ENCODE measurements around the gene LRRC25. TPM values are rescaled to one million over a fixed set of nuclear protein-coding genes. Genes with fewer than 3 reads are reported as not detected.
"Not testable (repeated sequence)": the region's sequence is repeated elsewhere in the genome, so short reads cannot be mapped to it uniquely, and the experiment has no call there.

The LRRC25 gene
- total RNA-seq, 1 donor from 2014 or later: not detected

DNA sequence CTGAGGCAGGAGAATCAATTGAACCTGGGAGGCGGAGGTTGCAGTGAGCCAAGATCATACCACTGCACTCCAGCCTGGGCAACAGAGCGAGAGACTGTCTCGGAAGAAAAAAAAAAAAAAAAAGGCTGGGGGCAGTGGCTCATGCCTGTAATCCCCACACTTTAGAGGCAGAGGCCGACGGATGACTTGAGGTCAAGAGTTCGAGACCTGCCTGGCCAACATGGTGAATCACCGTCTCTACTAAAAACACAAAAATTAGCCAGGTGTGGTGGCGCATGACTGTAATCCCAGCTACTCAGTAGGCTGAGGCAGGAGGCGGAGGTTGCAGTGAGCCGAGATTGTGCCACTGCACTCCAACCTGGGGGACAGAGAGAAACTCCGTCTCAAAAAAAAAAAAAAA lies 13.8 kb downstream of the LRRC25 start:
- intact Hi-C loops (cut with micrococcal nuclease): not testable (repeated sequence)

DNA sequence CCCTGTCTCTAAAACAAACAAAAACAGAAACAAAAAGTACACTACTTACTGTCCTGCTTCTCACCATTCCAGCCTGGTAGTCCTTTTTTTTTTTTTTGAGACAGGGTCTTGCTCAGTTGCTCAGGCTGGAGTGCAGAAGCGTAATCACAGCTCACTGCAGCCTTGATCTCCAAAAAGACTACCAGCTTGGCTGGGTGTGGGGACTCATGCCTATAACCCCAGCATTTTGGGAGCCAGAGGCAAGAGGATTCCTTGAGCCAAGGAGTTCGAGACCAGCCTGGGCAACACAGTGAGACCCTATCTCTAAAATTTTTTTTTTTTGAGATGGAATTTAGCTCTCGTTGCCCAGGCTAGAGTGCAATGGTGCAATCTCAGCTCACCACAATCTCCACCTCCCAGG lies 16.6 kb downstream of the LRRC25 start:
- intact Hi-C loops (cut with micrococcal nuclease): no loop called here

DNA sequence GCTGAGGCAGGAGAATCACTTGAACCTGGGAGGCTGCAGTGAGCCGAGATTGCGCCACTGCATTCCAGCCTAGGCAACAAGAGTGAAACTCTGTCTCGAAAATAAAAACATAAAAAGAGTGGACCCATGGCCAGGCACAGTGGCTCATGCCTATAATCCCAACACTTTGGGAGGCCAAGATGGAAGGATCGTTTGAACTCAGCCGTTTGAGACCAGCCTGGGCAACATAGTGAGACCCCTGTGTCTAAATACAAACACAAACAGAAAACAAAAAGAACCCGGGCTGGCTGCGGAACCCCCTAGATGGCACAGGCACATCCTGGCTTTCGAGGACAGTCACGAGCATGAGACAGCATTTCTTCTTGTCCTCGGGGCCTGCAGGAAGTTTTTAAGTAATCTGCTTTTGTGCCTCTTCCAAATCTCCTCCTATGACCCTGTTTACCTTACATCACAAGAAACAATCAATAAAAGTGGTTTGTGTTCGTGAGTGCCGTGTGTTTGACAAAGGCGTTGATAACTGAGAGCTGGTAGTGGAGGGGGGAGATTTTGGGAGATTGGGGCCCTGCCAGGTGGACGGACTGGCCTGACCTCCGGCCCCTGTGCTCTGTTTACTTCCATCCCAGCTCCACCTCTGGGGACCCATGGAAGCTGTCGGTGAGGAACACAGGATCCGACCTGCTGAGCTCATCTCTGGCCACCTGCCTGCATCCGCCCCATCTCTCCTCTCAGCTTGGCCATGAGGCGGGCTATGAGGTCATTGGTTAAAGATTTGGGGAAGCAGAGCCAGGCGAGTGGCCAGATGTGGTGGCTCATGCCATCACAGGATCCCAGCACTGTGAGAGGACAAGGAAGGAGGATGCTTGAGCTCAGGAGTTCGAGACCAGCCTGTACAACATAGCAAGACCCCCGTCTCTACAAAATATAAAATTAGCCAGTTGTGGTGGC lies 17.3 kb downstream of the LRRC25 start:
- intact Hi-C loops (cut with micrococcal nuclease): no loop called here

DNA sequence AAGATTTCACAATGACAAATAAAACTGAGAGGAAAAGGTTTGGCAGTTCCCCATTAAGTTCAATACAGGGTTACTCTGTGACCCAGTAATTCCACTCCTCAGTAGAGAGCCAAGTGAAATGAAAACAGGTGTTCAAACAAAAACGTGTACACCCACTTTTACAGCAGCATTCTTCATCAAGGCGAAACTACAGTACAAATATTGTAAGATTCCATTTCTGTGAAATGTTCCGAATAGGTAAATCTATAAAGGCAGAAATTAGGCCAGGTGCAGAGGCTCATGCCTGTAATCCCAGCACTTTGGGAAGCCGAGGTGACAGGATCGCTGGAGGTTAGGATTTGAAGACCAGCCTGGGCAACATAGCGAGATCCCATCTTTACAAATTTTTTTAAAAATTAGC lies 20.4 kb downstream of the LRRC25 start:
- intact Hi-C loops (cut with micrococcal nuclease): no loop called here

DNA sequence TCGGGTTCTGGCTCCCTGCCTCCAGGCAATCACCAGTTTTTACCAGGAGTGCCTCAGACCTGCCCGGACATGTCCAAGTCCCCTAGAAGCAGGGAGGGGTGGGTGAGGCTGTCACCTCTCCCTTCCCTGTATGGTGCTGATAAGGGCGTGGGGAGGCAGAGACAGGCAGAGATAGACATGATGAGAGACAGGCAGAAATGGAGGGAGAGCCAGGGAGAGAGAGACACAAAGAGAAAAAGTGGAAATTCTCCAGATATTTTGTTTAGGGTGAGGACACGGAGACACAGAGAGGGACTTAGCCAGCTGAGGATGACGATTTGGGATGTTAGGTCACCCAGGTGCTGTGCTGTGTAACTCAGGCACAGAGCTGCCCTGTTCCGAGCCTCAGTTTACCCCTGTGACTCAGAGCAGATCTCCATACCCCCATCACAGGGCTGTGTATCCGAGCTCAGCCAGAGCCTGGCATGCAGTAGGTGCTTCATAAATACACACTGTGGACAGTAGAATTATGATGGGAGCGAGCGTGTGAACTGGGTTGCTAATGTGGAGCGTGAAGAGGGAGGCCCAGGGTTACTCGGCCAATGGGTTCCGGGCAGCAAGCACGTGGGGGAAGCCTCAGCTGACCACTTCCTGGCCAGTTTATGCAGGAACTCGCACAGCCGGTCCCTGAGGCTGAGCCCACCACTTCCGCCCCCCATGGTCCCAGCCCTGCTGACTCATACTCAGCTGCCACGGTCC lies 23.4 kb downstream of the LRRC25 start:
- intact Hi-C loops (cut with micrococcal nuclease): no loop called here

DNA sequence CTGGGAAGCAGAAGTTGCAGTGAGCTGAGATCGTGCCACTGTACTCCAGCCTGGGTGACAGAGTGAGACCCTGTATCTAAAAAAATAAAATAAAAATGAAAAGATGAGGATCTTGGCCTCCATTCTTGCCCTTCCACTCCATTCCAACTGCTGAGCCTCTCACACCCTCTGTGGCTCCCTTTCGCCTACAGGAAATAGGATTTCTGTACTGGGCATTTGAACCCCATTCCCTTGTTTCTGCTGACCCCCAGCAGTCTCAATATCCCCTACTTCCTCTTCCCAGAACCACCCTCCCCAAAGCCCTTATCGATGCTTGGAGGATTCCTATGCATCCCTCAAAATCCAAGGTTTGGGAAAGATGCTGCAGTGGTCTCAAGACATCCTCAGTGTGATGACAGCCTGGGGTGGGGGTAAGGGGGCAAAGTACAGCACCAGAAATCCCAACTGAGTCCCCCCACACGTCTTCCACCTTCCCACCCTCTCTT lies 24.0 kb downstream of the LRRC25 start:
- intact Hi-C loops (cut with micrococcal nuclease): no loop called here

DNA sequence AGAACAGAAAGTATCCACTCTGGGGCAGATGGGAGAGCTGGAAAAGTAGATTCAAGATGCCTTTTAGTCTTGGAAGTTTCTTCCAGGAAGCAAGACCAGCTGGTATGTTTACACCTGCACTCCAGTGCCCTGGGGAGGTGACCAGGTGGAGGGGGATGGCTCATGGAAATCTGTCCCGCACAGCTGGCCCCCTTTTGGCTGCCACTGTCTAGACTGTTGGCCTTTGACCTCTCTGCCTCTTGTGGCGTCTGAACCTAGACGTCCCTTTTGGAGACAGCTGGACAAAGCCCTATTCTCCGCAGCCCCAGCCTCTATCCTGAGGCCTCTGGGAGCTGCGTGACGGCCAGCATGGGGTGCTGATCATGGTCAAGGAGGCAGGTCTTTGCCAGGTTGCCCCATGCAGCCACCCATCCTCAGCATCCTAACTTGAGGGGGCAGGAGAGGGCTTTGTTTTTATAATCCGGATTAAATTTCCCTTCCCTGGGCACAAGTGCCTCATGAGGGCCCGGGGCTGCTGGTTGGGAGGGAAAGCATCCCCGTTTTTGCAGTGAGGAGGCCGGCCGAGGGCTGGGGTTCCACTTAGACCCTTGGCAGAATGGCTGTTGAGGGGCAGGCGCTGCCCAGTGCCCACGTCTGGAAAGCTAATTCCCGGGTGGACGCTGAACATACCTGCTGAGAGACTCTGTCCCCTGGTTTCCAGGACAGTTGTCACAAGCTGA lies 28.8 kb downstream of the LRRC25 start:
- intact Hi-C loops (cut with micrococcal nuclease): no loop called here

DNA sequence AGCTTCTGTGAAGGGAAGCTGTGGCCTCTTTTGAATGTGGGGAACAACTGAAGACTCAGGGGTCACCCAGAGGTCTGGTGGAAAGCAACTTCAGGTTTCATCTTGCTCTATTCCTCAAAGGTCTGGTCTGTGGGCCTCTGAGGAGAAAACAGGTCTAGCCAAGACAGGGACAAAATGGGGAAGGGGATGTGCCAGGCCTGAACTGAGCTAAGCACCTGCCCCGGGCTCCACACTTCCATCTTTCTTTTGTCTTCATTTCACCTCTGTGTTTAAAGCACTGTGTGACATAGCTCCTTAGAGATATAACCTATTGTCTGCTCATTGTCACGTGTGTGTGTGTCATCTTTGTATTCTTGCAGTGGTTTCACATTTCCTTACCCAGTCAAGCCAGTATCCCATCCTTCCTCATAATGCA lies 31.4 kb downstream of the LRRC25 start:
- intact Hi-C loops (cut with micrococcal nuclease): no loop called here

DNA sequence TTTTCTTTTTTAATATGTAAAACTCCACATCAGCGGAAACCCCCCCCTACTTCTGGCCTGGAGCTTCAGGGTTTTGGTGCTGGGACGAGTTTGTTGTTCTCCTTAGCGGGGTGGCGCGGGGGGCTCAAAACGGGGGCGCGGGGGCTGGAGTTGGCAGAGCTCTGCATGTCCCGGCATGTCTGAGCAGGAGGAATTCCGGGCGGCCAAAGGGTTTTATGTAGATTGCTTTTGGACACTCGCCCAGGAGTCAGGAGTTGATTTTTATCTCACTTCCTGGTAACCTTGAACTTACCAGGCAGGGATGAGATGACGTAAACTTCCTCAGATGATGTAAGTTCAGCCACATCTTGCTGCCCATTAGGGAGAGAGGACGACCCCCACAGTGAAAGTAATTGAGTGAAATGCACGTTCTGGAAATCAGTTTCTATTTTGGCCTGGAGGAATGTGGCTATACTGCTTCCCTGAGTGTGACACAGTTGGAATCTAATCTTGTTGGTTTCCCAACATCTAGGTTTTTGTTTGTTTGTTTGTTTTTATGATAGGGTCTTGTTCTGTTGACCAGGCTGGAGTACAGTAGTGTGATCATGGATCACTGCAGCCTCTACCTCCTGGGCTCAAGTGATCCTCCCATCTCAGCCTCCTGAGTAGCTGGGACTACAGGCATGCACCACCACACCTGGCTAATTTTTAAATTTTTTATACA lies 32.4 kb downstream of the LRRC25 start:
- intact Hi-C loops (cut with micrococcal nuclease): no loop called here

DNA sequence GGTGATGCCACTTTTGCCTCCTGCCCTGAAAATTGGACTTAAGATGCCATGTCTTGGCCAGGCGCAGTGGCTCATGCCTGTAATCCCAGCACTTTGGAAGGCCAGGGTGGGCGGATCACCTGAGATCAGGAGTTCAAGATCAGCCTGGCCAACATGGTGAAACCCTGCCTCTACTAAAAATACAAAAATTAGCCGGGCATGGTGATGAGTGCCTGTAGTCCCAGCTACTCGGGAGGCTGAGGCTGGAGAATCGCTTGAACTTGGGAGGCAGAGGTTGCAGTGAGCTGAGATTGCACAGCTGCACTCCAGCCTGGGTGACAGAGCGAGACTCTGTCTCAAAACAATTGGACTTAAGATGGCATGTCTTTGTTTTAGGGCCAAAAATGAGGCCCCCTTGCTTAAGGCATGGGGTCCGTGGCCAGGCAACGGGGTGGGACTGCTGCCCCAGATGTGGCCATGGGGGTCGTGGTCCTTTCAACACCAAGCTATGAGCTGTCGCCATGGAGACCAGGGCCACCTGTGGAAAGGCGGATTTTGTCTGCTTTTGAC lies 33.1 kb downstream of the LRRC25 start:
- intact Hi-C loops (cut with micrococcal nuclease): not testable (repeated sequence)

DNA sequence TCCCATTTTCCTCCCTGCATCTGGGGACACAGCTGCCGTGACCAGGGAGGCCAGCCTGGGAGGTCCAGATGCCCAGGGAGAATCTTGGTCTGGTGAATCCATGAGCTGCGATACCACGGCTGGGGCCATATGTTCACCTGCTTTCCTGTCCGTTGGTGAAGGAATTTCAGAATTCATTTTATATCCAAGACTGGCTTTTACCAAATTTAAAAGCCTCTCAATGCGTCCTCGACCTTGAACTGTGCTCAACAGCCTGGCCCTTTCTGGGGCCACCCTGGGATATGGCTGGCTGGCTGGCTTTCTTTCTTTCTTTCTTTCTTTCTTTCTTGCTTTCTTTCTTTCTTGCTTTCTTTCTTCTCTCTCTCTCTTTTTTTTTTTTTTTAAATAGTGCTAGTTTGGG lies 33.6 kb downstream of the LRRC25 start:
- intact Hi-C loops (cut with micrococcal nuclease): no loop called here

DNA sequence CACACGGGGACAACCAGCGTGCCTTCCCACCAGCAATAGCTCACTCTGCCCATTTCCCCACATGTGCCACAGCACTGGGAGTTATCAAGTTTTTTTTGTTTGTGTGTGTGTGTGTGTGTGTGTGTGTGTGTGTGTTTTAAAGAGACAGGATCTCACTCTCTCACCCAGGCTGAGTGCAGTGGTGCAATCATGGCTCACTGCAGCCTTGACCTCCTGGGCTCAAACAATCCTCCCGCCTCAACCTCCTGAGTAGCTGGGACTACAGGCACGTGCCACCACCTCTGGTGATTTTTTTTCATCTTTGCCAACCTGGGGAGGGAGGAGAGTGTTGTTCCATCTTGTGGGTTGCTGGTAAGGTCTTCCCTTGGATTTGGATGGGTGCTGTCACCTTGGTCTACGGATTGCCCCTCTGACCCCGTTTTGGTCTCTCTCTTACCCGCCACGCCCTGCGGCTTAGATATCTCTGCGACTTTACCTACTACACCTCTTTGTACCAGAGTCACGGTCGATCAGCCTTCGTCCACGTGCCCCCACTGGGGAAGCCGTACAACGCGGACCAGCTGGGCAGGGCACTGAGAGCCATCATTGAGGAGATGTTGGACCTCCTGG lies 34.4 kb downstream of the LRRC25 start:
- intact Hi-C loops (cut with micrococcal nuclease): no loop called here

DNA sequence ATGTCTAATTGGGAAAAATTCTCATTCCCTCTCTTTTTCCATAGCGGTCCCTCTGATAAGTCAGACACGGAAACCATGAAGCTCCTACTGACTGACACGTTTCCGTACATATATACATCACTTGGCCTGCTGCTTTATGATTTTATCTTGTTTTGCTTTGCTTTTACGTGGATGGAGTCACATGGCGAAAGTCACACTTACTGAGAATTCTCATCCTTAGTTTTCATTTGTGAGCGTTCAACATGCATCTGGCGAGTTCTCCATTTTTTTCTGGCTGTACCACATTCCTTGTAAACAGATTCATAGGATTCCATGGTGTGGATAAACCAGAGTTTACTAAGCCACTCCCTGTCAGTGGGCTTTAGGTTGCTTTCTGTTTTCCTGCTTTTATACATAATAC lies 35.8 kb downstream of the LRRC25 start:
- intact Hi-C loops (cut with micrococcal nuclease): no loop called here

DNA sequence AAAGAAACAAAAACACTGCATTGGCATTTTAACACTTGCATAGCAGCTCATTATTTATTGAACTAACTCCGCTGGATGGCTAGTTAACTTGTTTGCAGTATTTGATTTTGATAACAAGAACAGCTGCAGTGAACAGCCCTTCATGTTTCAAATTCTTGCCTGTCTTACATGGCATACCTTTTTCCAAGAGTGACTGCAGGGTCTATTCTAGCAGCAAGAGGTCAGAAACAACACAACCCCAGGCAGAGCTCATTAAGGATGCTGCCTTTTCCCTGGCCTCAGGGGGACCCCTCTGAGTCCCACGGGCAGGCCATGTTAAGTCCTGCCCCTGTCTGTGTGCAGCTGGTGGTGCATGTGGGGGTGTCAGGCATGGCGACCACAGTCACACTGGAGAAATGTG lies 40.4 kb downstream of the LRRC25 start:
- intact Hi-C loops (cut with micrococcal nuclease): no loop called here

DNA sequence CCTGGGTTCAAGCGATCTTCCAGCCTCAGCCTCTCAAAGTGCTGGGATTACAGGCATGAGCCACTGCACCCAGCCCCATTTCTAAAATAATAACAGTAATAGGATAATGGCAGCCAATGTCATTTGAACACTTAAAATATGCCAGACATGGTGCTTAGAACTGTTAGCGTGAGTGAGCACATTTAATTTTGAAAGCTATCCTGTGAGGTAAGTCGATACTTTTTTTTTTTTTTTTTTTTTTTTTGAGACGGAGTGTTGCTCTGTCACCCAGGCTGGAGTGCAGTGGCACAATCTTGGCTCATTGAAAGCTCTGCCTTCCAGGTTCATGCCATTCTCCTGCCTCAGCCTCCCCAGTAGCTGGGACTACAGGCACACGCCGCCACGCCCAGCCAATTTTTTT lies 42.7 kb downstream of the LRRC25 start:
- intact Hi-C loops (cut with micrococcal nuclease): not testable (repeated sequence)

DNA sequence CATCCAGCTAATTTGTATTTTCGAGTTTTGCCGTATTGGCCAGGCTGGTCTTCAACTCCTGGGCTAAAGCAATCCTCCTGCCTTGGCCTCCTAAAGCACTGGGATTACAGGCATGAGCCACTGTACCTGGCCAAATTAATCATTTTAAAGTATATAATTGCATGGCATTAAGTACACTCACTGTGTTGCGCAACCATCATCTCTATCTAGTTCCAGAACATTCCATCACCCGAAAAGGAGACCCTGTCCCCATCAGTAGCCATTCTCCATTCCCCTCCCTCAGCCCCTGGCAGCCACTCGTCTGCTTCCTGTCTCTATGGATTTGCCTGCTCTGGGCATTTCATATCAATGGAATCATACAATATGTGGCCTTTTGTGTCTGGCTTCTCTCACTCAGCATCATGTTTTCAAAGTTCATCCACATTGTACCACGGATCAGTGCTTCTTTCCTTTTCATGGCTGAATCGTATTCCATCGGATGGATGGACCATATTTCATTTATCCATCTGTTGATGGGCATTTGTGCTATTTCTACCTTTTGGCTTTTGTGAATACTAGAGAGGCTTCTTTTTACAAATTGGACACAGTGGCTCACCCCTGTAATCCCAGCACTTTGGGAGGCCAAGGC lies 43.9 kb downstream of the LRRC25 start:
- intact Hi-C loops (cut with micrococcal nuclease): no loop called here

DNA sequence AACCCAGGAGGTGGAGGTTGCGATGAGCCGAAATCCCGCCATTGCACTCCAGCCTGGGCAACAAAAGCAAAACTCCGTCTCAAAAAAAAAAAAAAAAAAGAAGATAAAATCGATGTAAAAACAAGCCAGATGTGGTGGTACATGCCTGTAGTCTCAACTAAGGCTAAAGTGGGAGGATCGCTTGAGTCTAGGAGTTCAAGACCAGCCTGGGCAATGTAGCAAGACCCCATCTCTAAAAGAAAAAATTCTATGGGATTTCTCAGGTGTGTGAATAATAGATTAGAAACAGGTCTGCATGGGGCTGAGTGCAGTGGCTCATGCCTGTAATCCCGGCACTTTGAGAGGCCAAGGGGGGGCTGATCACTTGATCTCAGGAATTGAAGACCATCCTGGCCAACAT lies 45.9 kb downstream of the LRRC25 start:
- intact Hi-C loops (cut with micrococcal nuclease): no loop called here

DNA sequence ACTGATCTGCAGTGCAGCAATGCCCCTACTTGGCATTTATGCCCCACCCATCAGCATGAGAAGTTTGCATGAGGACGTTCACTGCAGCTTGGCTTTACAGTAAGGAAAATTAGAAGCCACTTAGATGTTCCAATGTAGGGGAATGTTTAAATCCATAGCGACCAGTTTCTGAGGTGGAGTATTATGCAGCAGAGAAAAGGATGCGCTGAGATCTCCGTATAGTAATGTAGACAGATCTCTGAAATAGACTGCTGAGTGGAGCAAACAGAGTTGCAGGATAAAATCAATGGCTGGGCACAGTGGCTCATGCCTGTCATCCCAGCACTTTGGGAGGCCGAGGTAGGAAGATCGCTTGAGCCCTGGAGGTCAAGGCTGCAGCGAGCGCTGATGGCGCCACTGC lies 46.9 kb downstream of the LRRC25 start:
- intact Hi-C loops (cut with micrococcal nuclease): no loop called here

DNA sequence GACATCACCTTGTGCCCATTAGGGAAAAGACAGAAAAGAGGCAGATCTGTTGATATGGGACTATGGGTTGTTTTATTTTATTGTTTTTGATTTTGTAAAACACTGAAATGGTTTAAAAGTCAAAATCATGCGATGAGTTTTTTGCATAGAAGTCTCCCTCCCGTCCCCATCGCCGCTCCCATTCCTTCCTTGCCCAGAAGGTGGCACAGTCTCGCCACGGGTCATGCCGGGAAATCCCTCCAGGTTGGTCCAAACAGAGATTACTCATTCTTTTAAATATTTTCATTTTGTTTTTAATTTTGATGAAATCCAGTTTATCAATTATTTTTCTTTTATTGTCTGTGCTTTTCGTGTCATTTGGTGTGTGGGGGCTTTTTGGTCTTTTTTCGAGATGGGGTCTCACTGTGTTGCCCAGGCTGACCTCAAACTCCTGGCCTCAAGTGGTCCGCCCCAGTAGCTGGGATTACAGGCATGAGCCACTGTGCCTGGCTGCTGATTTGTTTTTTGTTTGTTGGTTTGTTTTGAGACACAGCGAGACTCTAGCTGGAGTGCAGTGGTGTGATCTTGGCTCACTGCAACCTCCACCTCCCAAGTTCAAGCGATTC lies 47.8 kb downstream of the LRRC25 start:
- intact Hi-C loops (cut with micrococcal nuclease): no loop called here

Measured in T-helper 2 cell treated with Interferon-gamma antibody and Interleukin-4, amounts not matched to agents 100 ng/mL and 5 ng/mL, for 36 hours (primary cell).